KOPT-K1 (cell line): ENCODE results near the gene LRRC37B.
"Not testable (repeated sequence)": the region's sequence is repeated elsewhere in the genome, so short reads cannot be mapped to it uniquely, and the experiment has no call there.

ENCODE experiments used
- H3K27ac ChIP-seq: fragments of 200-600 bp; sonication (generic); 2 replicates; pipeline ENCODE4 v1.5.1; 2016; ENCODE audit warnings: antibody characterized with exemption, mild to moderate bottlenecking, low read depth, low read length; ENCODE audit not compliant: poor library complexity, severe bottlenecking
- H3K36me3 ChIP-seq: fragments of 200-600 bp; sonication (generic); 2 replicates; pipeline ENCODE4 v1.5.1; 2017; ENCODE audit warnings: antibody characterized with exemption, mild to moderate bottlenecking, low read length, moderate library complexity; ENCODE audit not compliant: insufficient read depth
- H3K9me3 ChIP-seq: fragments of 200-600 bp; sonication (generic); 2 replicates; pipeline ENCODE4 v1.5.1; 2017; ENCODE audit warnings: antibody characterized with exemption, low read length, mild to moderate bottlenecking; ENCODE audit not compliant: insufficient read depth, poor library complexity, severe bottlenecking

LRRC37B gene

DNA sequence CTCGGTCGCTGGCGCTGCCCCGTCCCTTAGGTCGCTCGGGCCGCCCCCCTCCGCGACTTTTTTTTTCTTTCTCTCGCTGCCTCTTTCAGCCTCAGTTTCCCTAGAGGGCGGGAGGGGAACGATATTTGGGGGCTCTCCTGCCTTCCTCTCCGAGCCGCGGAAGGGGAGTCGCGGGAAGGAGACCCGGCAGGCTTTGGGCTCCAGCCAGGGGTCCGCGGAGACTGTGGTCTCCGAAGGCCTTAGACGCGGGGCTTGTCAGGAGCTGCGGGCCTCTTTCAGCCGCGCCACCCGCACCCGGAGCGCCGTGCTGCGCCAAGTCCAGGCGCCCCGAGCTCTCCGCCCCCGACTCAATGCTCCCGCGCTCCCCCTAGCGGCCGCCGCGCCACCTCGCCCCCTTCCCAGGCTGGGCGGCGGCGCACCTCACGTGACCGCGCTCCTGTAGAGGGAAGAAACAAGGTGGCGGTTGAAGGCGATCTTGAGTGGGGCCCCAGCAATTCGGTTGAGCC, at the start of gene LRRC37B:
LRRC37B (plus strand) TSS at position 427 of the 506 bp plus-strand sequence. CDS start 14,010 bp downstream, outside the sequence.
- H3K27ac ChIP-seq, result peak within 1 kb of the TSS; percentile 91

DNA sequence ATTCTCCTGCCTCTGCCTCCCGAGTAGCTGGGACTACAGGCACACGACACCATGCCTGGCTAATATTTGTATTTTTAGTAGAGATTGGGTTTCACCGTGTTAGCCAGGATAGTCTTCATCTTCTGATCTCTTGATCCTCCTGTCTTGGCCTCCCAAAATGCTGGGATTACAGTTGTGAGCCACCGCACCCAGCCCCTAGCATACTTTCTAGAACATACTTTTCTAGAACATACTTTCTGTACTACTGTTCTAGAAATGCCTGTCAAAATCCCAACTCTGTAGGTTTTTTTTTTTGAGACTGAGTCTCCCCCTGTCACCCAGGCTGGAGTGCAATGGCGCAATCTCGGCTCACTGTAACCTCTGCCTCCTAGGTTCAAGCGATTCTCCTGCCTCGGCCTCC, 43.1 kb upstream of the LRRC37B start:
- H3K9me3 ChIP-seq, H3K27ac ChIP-seq: not testable (repeated sequence)
- peaks cover 94% of the 10 kb centered on the region for H3K36me3 ChIP-seq

More for the DNA sequence above, at the start of gene LRRC37B:
- H3K9me3 ChIP-seq, result no peaks in the 10 kb centered on the region
- H3K36me3 ChIP-seq, result peaks cover 11% of the 10 kb centered on the region; the same call in 1 of the 2 replicates

GRCh38 chr17:31967648-31968047, 39.5 kb upstream of the LRRC37B start:
- Histone ChIP-seq H3K36me3 (peaks cover 94% of the 10 kb centered on the region), H3K9me3 (no peaks in the 10 kb centered on the region), H3K27ac (no peak overlapping the region)

GRCh38 chr17:31970416-31970815, 36.8 kb upstream of the LRRC37B start:
- H3K36me3 ChIP-seq, result peaks cover 90% of the 10 kb centered on the region
- H3K27ac ChIP-seq, H3K9me3 ChIP-seq: not testable (repeated sequence)

DNA sequence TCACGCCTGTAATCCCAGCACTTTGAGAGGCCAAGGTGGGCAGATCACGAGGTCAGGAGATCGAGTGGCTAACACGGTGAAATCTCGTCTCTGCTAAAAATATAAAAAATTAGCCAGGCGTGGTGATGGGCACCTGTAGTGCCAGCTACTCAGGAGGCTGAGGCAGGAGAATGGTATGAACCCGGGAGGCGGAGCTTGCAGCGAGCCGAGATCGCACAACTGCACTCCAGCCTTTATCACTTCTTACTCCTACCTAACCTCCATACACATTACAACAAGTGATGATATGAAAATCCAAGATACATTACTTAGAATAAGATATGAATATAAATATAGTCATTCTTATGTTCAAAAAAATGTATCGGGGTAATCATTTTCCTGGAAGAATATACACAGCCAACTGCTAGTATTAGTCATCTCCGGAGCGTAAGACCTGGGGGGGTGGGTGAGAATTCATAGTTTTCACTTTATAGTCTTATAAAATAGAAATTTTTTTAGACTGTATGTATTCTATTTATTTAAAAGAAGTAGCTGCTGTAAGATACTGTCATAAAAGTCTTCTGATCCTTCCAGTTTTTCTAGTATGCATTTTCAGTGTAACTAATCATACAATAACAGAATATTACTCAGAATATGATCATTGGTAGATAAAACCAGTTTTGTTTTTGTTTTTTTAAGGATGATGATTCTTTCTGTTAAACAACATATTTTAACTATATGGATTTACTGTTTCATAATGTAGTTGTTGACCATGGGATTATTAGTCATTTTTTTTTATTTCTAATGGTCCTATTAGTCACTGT, 32.7 kb upstream of the LRRC37B start:
- not testable (repeated sequence) for H3K9me3 ChIP-seq, H3K27ac ChIP-seq
- H3K36me3 ChIP-seq, result peaks cover 88% of the 10 kb centered on the region

- not testable (repeated sequence) for H3K27ac ChIP-seq
These were observed 31.8 kb upstream of the LRRC37B start for GRCh38 chr17:31975391-31975790.

GRCh38 chr17:31991821-31992220, 15.4 kb upstream of the LRRC37B start:
- not testable (repeated sequence) for H3K9me3 ChIP-seq, H3K27ac ChIP-seq
- H3K36me3 ChIP-seq, result peaks cover 99% of the 10 kb centered on the region

More at GRCh38 chr17:31975391-31975790, 31.8 kb upstream of the LRRC37B start:
- H3K9me3 ChIP-seq, result not testable (repeated sequence)
- H3K36me3 ChIP-seq, result peaks cover 86% of the 10 kb centered on the region

- H3K9me3 ChIP-seq, result no peaks in the 10 kb centered on the region
- no peak overlapping the region for H3K27ac ChIP-seq
- peaks cover 100% of the 10 kb centered on the region for H3K36me3 ChIP-seq
These were observed 10.2 kb upstream of the LRRC37B start for GRCh38 chr17:31997005-31997404.

GRCh38 chr17:32007463-32008298, 498 bp downstream of the LRRC37B start:
- Histone ChIP-seq H3K36me3 (peaks cover 12% of the 10 kb centered on the region; the same call in 1 of the 2 replicates), H3K9me3 (no peaks in the 10 kb centered on the region), H3K27ac (peak overlapping the region; percentile 91)

- peak overlapping the region; percentile 91 for H3K27ac ChIP-seq
- H3K9me3 ChIP-seq, result no peaks in the 10 kb centered on the region
These were observed 2.0 kb downstream of the LRRC37B start for GRCh38 chr17:32009262-32009542.

GRCh38 chr17:32010114-32010513, 2.9 kb downstream of the LRRC37B start:
- no peaks in the 10 kb centered on the region for H3K9me3 ChIP-seq
- peaks cover 13% of the 10 kb centered on the region; the same call in 1 of the 2 replicates for H3K36me3 ChIP-seq
- H3K27ac ChIP-seq, result no peak overlapping the region

More at GRCh38 chr17:32009262-32009542, 2.0 kb downstream of the LRRC37B start:
- H3K36me3 ChIP-seq, result peaks cover 13% of the 10 kb centered on the region; the same call in 1 of the 2 replicates

GRCh38 chr17:32015245-32016013, 8.2 kb downstream of the LRRC37B start:
- H3K27ac ChIP-seq, result no peak overlapping the region
- H3K36me3 ChIP-seq, result peaks cover 44% of the 10 kb centered on the region
- H3K9me3 ChIP-seq, result no peaks in the 10 kb centered on the region

GRCh38 chr17:32016231-32016630, 9.0 kb downstream of the LRRC37B start:
- H3K36me3 ChIP-seq, result peaks cover 52% of the 10 kb centered on the region

DNA sequence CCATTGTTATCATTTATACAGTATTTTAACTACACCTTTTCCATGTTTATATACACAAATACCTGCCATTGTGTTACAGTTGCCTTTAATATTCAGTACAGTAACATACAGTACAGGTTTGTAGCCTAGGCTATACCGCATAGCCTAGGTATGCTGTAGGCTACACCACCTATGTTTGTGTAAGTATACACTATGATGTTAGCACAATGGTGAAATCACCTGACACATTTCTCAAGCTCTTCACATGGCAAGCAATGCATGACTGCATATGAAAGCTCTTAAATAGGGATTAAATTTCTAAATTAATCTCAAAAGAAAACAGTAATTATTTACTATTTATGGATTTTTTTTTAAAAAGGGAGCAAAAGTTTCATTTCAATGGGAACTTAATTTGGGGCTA, 12.0 kb downstream of the LRRC37B start:
- Histone ChIP-seq H3K9me3 (no peaks in the 10 kb centered on the region), H3K27ac (no peak overlapping the region), H3K36me3 (peaks cover 52% of the 10 kb centered on the region)

More at GRCh38 chr17:32016231-32016630, 9.0 kb downstream of the LRRC37B start:
- Histone ChIP-seq H3K27ac (no peak overlapping the region), H3K9me3 (no peaks in the 10 kb centered on the region)
